Smooth muscle cell (in vitro differentiated cells): ENCODE measurements around the gene TEX47. TPM values are rescaled to one million over a fixed set of nuclear protein-coding genes. Genes with fewer than 3 reads are reported as not detected.

Experiments used
- DNase-seq: peaks from one replicate; lab custom pipeline; 2025; ENCODE audit not compliant: unreplicated experiment; lab: John Stamatoyannopoulos, UW
- H2AFZ ChIP-seq: fragments of 200-600 bp; sonication (generic); 2 replicates; pipeline ENCODE4 v1.6.0; 2016; ENCODE audit warnings: antibody characterized with exemption, low read depth, mild to moderate bottlenecking
- H3F3A ChIP-seq: fragments of 200-600 bp; sonication (generic); 2 replicates; pipeline ENCODE4 v1.6.0; 2017; ENCODE audit warnings: antibody characterized with exemption, low read depth
- H3K27ac ChIP-seq: fragments of 200-600 bp; sonication (generic); 2 replicates; pipeline ENCODE4 v1.5.1; 2016; ENCODE audit warnings: low read depth, mild to moderate bottlenecking
- H3K27me3 ChIP-seq: fragments of 200-600 bp; sonication (generic); 2 replicates; pipeline ENCODE4 v1.6.1; 2016; ENCODE audit warnings: low read depth, mild to moderate bottlenecking
- H3K36me3 ChIP-seq: fragments of 200-600 bp; sonication (generic); 2 replicates; pipeline ENCODE4 v1.5.1; 2016; ENCODE audit warnings: low read depth
- H3K4me1 ChIP-seq: fragments of 200-600 bp; sonication (generic); 2 replicates; pipeline ENCODE4 v1.5.1; 2016; ENCODE audit warnings: low read depth
- H3K4me2 ChIP-seq: fragments of 200-600 bp; sonication (generic); 2 replicates; pipeline ENCODE4 v1.6.0; 2016; ENCODE audit warnings: mild to moderate bottlenecking
- H3K4me3 ChIP-seq: fragments of 200-600 bp; sonication (generic); 2 replicates; pipeline ENCODE4 v1.5.1; 2016; ENCODE audit warnings: mild to moderate bottlenecking
- H3K79me2 ChIP-seq: fragments of 200-600 bp; sonication (generic); 2 replicates; pipeline ENCODE4 v1.6.0; 2016; ENCODE audit warnings: low read depth, mild to moderate bottlenecking
- H3K9ac ChIP-seq: fragments of 200-600 bp; sonication (generic); 2 replicates; pipeline ENCODE4 v1.6.0; 2016; ENCODE audit warnings: low read depth
- H3K9me3 ChIP-seq: fragments of 200-600 bp; sonication (generic); replicated peaks from 2 replicates; pipeline ENCODE4 v1.5.1; 2016; ENCODE audit warnings: low read depth
- H4K20me1 ChIP-seq: fragments of 200-600 bp; sonication (generic); 2 replicates; pipeline ENCODE4 v1.6.0; 2016; ENCODE audit warnings: low read depth
- CTCF ChIP-seq: fragments of 200-600 bp; sonication (generic); IDR thresholded peaks from 2 replicates; pipeline ENCODE4 v1.5.1; 2017; ENCODE audit warnings: borderline replicate concordance, mild to moderate bottlenecking, antibody characterized with exemption; ENCODE audit not compliant: insufficient read depth, poor library complexity, severe bottlenecking
- WGBS: methylation state at CpG from one replicate; pipeline ENCODE4 v1.1.7; 2016; ENCODE audit warnings: low lambda C conversion rate; 5-methylcytosine and 5-hydroxymethylcytosine counted together
- polyA plus RNA-seq: library from polyadenylated mRNA; unstranded; fragments of >200 nt; fragmentation: Nextera tagmentation; extraction: Ambion mirVana; gene quantifications from 2 replicates; pipeline ENCODE4 v1.2.1, GENCODE V29; 2016
- total RNA-seq: library from RNA; depleted of rRNA; stranded (reverse); fragments of >200 nt; gene quantifications from 2 replicates; pipeline ENCODE4 v1.2.3, GENCODE V29; 2014

TEX47 gene
- total and polyA plus RNA-seq, 2 experiments from 2014 or later, result not detected

GRCh38 chr7:88775838-88776237 lies 19.7 kb downstream of the TEX47 start:
- H4K20me1 ChIP-seq, result no peaks in the 10 kb centered on the region
- no peak overlapping the region for H3K4me3 ChIP-seq
- H3K9ac ChIP-seq, result no peak overlapping the region
- no peaks in the 10 kb centered on the region for H3K4me1 ChIP-seq
- no peak overlapping the region for H3K4me2 ChIP-seq
- H3F3A ChIP-seq, result no peaks in the 10 kb centered on the region
- no peaks in the 10 kb centered on the region for H3K79me2 ChIP-seq
- no peak for DNase-seq
- no peak for TF ChIP-seq CTCF
- H3K9me3 ChIP-seq, result no peaks in the 10 kb centered on the region
- H2AFZ ChIP-seq, result no peak overlapping the region
- no peak overlapping the region for H3K27ac ChIP-seq
- H3K36me3 ChIP-seq, result no peaks in the 10 kb centered on the region
- no peaks in the 10 kb centered on the region for H3K27me3 ChIP-seq

- Histone ChIP-seq H3K27ac (no peak overlapping the region), H3K79me2 (no peaks in the 10 kb centered on the region), H3K4me3 (no peak overlapping the region), H3K4me2 (no peak overlapping the region), H4K20me1 (no peaks in the 10 kb centered on the region), H3K27me3 (no peaks in the 10 kb centered on the region), H3K9ac (no peak overlapping the region), H2AFZ (no peak overlapping the region), H3K9me3 (no peaks in the 10 kb centered on the region), H3K4me1 (no peaks in the 10 kb centered on the region), H3K36me3 (no peaks in the 10 kb centered on the region), H3F3A (no peaks in the 10 kb centered on the region)
- TF ChIP-seq CTCF, result no peak
- DNase-seq, result no peak
These were observed 22.8 kb downstream of the TEX47 start for GRCh38 chr7:88772776-88773175.

GRCh38 chr7:88771417-88771816 lies 24.1 kb downstream of the TEX47 start:
- WGBS, result 100% methylated on average over 1 of the region's 1 CpG
- Histone ChIP-seq H3F3A (no peaks in the 10 kb centered on the region), H3K4me1 (no peaks in the 10 kb centered on the region), H4K20me1 (no peaks in the 10 kb centered on the region), H3K36me3 (no peaks in the 10 kb centered on the region), H3K27me3 (no peaks in the 10 kb centered on the region), H3K9me3 (no peaks in the 10 kb centered on the region), H3K9ac (no peak overlapping the region), H2AFZ (no peak overlapping the region), H3K79me2 (no peaks in the 10 kb centered on the region), H3K4me2 (no peak overlapping the region), H3K4me3 (no peak overlapping the region), H3K27ac (no peak overlapping the region)
- no peak for DNase-seq
- no peak for TF ChIP-seq CTCF

GRCh38 chr7:88761779-88762178 lies 33.8 kb downstream of the TEX47 start:
- H3K9ac ChIP-seq, result no peak overlapping the region
- no peak overlapping the region for H2AFZ ChIP-seq
- H3K36me3 ChIP-seq, result no peaks in the 10 kb centered on the region
- no peak overlapping the region for H3K27ac ChIP-seq
- no peaks in the 10 kb centered on the region for H4K20me1 ChIP-seq
- no peaks in the 10 kb centered on the region for H3K79me2 ChIP-seq
- peaks cover 86% of the 10 kb centered on the region for H3K27me3 ChIP-seq
- no peak overlapping the region for H3K4me2 ChIP-seq
- H3K4me1 ChIP-seq, result peaks cover 9% of the 10 kb centered on the region
- no peaks in the 10 kb centered on the region for H3F3A ChIP-seq
- no peak for TF ChIP-seq CTCF
- WGBS, result 86% methylated on average over 1 of the region's 1 CpG
- H3K4me3 ChIP-seq, result no peak overlapping the region
- no peak for DNase-seq
- H3K9me3 ChIP-seq, result no peaks in the 10 kb centered on the region
